HepG2 (cell line): ENCODE data around the gene FAAP20.
"Not testable (repeated sequence)": the region's sequence is repeated elsewhere in the genome, so short reads cannot be mapped to it uniquely, and the experiment has no call there.

Experiments used
- ELF4 ChIP-seq: sonication (generic); formaldehyde crosslinking; IDR thresholded peaks from 2 replicates; pipeline ENCODE4 v1.5.0; 2020; ENCODE audit warnings: missing genetic modification reagents, mild to moderate bottlenecking, moderate library complexity, borderline replicate concordance
- EZH2 ChIP-seq: conservative IDR thresholded peaks from 2 replicates; pipeline ENCODE4 v1.6.1; 2012; ENCODE audit warnings: mild to moderate bottlenecking, low read depth, low read length, moderate library complexity
- KAT7 ChIP-seq: IDR thresholded peaks from 2 replicates; pipeline ENCODE4 v1.6.1; 2018; ENCODE audit warnings: borderline replicate concordance, missing compliant biosample characterization
- SP4 ChIP-seq: sonication (generic); formaldehyde crosslinking; IDR thresholded peaks from 2 replicates; pipeline ENCODE4 v1.8.1; 2023; ENCODE audit warnings: mild to moderate bottlenecking, missing genetic modification reagents
- TF ChIP-seq, protein P1 (sequence below): sonication (generic); formaldehyde crosslinking; IDR thresholded peaks from 2 replicates; pipeline ENCODE4 v1.5.0; 2020; ENCODE audit warnings: mild to moderate bottlenecking, missing genetic modification reagents, moderate library complexity

DNA sequence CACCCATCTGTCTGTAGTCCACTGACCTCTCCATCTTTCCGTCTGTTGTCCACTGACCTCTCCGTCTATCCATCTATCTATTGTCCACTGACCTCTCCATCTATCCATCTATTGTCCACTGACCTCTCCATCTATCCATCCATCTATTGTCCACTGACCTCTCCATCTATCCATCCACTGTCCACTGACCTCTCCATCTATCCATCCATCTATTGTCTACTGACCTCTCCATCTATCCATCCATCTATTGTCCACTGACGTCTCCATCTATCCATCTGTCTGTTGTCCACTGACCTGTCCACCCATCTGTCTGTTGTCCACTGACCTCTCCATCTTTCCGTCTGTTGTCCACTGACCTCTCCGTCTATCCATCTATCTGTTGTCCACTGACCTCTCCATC lies 46.7 kb downstream of the FAAP20 start:
- not testable (repeated sequence) for TF ChIP-seq SP4 (CRISPR knock-in tag); EZH2; ELF4 (CRISPR knock-in tag); KAT7 (CRISPR knock-in tag)
- TF ChIP-seq, protein P1, sequence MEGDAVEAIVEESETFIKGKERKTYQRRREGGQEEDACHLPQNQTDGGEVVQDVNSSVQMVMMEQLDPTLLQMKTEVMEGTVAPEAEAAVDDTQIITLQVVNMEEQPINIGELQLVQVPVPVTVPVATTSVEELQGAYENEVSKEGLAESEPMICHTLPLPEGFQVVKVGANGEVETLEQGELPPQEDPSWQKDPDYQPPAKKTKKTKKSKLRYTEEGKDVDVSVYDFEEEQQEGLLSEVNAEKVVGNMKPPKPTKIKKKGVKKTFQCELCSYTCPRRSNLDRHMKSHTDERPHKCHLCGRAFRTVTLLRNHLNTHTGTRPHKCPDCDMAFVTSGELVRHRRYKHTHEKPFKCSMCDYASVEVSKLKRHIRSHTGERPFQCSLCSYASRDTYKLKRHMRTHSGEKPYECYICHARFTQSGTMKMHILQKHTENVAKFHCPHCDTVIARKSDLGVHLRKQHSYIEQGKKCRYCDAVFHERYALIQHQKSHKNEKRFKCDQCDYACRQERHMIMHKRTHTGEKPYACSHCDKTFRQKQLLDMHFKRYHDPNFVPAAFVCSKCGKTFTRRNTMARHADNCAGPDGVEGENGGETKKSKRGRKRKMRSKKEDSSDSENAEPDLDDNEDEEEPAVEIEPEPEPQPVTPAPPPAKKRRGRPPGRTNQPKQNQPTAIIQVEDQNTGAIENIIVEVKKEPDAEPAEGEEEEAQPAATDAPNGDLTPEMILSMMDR (CRISPR knock-in tag): not testable (repeated sequence)
